AG04450 (cell line): ENCODE measurements around the gene CFAP97D2. TPM values are rescaled to one million over a fixed set of nuclear protein-coding genes. Genes with fewer than 3 reads are reported as not detected.
A peak's percentile ranks its signal among the peaks of the same experiment; 100 is the strongest.

Experiments used
- CTCF ChIA-PET: fragments of 300-600, 350-600 bp; formaldehyde crosslinking; extraction: SDS; loops from one replicate; lab custom pipeline; 2022; ENCODE audit warnings: antibody characterized with exemption, inconsistent platforms; lab: Charles Lee
- POLR2A ChIA-PET: fragments of 350-600 bp; formaldehyde crosslinking; extraction: SDS; loops from one replicate; lab custom pipeline; 2021; ENCODE audit warnings: antibody characterized with exemption, inconsistent platforms; lab: Yijun Ruan, JAX
- DNase-seq: peaks from one replicate; pipeline ENCODE4 v3.0.0-alpha.2; 2011; ENCODE audit warnings: low read depth, low spot score
- H3K27ac ChIP-seq: one replicate; pipeline ENCODE4 v1.5.1; 2012; ENCODE audit warnings: low read depth, low read length, control low read depth
- H3K27me3 ChIP-seq: one replicate; pipeline ENCODE4 v1.6.0; 2012; ENCODE audit warnings: low read length; ENCODE audit not compliant: control insufficient read depth, insufficient read depth
- H3K4me3 ChIP-seq: 2 replicates; pipeline ENCODE4 v1.5.1; 2011; ENCODE audit warnings: mild to moderate bottlenecking, low read depth, low read length, control low read depth
- H3K9me3 ChIP-seq: 2 replicates; pipeline ENCODE4 v1.5.1; 2012; ENCODE audit warnings: low read length; ENCODE audit not compliant: control insufficient read depth, insufficient read depth
- polyA plus RNA-seq: library from polyadenylated mRNA; depleted of rRNA; stranded (reverse); fragments of >200 nt; gene quantifications from 2 replicates; pipeline ENCODE4 v1.2.3, GENCODE V29; 2011
- TF ChIP-seq, protein P1 (sequence below): IDR thresholded peaks from 2 replicates; pipeline ENCODE4 v1.5.1; 2011; ENCODE audit warnings: low read depth, low read length, control low read depth, inconsistent platforms

CFAP97D2 gene
- polyA plus RNA-seq, 1 experiment = not detected

DNA sequence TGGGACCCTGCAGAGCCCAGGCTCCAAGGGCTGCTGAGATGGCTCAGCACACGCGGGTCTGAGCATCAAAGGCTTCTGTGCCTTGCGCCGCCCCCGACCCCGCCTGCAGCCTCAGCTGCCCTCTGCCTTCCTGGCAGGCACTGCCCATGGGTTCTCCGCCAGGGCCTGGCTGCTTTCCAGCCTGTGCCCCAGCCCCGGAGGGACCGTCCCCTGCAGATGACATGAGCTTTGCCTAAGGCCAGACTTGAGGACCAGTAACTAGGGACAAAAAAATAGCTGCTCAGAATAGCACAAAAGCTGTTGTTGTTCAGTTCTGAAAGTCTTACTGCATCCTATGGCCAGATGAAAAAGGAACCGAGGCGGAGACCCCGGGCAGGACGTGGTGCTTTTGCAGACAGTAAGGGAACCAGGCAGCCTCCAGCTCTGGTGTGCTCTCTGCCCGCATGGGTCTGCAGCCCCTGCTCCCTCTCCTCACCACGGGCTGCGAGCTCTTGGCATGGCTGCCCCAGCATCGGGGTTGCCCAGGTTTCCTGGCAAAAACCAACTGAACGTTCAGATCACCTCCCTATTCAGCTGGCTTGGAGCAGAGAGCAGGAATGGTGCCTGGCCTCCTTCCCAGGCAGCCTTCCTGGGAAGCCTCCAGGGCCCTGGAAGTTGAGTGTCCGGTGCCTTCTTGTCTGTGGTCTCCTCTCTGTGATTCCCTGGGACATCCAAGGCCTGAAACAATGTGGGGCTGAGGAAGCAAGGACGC is 12.5 kb upstream of the CFAP97D2 start:
- ChIA-PET POLR2A (no interaction called here), CTCF (no interaction called here)
- TF ChIP-seq, protein P1, sequence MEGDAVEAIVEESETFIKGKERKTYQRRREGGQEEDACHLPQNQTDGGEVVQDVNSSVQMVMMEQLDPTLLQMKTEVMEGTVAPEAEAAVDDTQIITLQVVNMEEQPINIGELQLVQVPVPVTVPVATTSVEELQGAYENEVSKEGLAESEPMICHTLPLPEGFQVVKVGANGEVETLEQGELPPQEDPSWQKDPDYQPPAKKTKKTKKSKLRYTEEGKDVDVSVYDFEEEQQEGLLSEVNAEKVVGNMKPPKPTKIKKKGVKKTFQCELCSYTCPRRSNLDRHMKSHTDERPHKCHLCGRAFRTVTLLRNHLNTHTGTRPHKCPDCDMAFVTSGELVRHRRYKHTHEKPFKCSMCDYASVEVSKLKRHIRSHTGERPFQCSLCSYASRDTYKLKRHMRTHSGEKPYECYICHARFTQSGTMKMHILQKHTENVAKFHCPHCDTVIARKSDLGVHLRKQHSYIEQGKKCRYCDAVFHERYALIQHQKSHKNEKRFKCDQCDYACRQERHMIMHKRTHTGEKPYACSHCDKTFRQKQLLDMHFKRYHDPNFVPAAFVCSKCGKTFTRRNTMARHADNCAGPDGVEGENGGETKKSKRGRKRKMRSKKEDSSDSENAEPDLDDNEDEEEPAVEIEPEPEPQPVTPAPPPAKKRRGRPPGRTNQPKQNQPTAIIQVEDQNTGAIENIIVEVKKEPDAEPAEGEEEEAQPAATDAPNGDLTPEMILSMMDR = no peak
- no peak for DNase-seq
- peaks cover 32% of the 10 kb centered on the region for H3K27me3 ChIP-seq
- H3K27ac ChIP-seq = no peak overlapping the region
- H3K9me3 ChIP-seq = no peaks in the 10 kb centered on the region; the same call in 1 of the 2 replicates
- no peak overlapping the region for H3K4me3 ChIP-seq

DNA sequence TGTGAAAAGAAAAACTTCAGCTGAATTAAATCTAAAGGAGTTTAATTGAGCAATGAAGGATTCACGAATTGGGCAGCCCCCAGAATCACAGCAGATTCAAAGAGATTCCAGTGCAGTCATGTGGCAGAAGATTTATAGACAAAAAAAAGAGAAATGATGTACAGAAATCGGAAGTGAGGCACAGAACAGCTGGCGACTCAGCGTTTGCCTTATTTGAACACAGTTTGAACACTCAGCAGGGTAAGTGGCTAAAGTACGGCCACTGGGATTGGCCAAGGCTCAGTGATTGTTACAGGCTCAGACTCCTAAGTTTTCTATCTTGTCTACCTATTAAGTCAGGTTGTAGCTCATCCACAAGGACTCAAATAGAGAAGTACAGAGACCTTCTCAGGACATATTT is 11.6 kb upstream of the CFAP97D2 start:
- ChIA-PET POLR2A (no interaction called here), CTCF (no interaction called here)
- DNase-seq = no peak
- no peaks in the 10 kb centered on the region; the same call in 1 of the 2 replicates for H3K9me3 ChIP-seq
- peaks cover 29% of the 10 kb centered on the region for H3K27me3 ChIP-seq
- H3K27ac ChIP-seq = no peak overlapping the region
- no peak overlapping the region for H3K4me3 ChIP-seq
- TF ChIP-seq, protein P1 = no peak

DNA sequence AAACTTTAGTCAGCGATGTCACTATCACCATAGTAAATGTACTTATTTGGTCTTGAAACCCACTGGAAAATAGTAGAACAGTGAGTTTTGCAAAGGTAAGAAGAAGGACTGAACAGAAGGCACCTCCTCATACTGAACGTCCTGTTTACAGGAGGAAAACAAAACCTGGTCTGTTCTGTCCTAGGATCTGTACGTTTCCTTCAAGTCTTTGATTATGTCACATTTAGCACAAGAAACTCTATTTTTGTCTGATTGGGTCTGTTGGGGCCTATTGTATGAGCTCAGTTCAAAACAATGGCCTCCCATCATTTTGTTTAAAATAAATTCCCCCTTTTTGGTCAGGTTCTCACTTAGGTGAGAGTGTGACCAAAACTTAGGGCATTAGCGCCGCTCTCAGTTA is 11.2 kb upstream of the CFAP97D2 start:
- Histone ChIP-seq H3K9me3 (peaks cover 3% of the 10 kb centered on the region), H3K27me3 (peaks cover 26% of the 10 kb centered on the region), H3K4me3 (no peak overlapping the region), H3K27ac (no peak overlapping the region)
- POLR2A ChIA-PET = no interaction called here
- TF ChIP-seq, protein P1 = no peak
- CTCF ChIA-PET = no interaction called here
- DNase-seq = no peak

DNA sequence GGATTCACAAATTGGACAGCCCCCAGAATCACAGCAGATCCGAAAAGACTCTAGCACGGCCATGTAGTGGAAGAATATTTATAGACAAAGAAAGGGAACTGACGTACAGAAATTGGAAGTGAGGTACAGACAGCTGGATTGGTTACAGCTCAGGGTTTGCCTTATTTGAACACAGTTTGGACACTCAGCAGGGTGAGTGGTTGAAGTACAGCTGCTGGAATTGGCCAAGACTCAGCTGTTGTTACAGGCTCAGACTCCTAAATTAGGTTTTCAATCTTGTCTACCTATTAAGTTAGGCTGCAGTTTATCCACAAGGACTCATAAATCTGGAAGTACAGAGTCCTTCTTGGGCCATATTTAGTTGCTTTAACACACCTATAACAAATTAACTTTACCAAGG is 5.8 kb upstream of the CFAP97D2 start:
- Histone ChIP-seq H3K27ac (no peak overlapping the region), H3K4me3 (no peak overlapping the region), H3K27me3 (peaks cover 12% of the 10 kb centered on the region), H3K9me3 (peaks cover 8% of the 10 kb centered on the region; the same call in 1 of the 2 replicates)
- CTCF ChIA-PET = no interaction called here
- no peak for DNase-seq
- POLR2A ChIA-PET = interaction anchor here (0.6 kb wide), 1 partner anchor 51 kb away, joined by 3 read pairs; no protein-coding TSS in a partner anchor
- TF ChIP-seq, protein P1 = no peak

DNA sequence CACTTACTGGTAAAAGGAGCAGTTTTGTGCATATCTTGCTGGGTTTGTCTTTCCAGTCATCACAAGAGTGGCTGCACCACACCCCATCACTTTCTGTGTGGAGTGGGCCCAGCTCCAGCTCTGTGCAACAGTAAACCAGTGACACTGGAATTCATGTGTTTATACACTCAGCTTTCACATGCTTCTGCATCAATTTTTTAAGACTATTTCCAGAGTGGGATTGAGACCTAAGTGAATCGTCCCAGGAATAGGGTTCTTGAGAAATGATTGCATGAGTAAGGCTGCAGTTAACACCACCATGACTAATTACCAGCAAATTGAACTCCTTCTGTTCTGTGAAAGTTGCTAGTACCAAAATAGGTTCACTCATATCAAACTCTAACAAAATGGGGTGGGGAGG is 5.3 kb upstream of the CFAP97D2 start:
- Histone ChIP-seq H3K9me3 (peaks cover 8% of the 10 kb centered on the region; the same call in 1 of the 2 replicates), H3K27ac (no peak overlapping the region), H3K4me3 (no peak overlapping the region), H3K27me3 (peaks cover 16% of the 10 kb centered on the region)
- POLR2A ChIA-PET = no interaction called here
- CTCF ChIA-PET = no interaction called here
- DNase-seq = peak; percentile 23
- TF ChIP-seq, protein P1 = no peak
